Endothelial cell of umbilical vein (primary cell): ENCODE data around the gene STARD9.

Experiments used
- EZH2 ChIP-seq: IDR thresholded peaks from 2 replicates; pipeline ENCODE4 v1.6.1; 2012; ENCODE audit warnings: borderline replicate concordance, low read depth, mild to moderate bottlenecking, moderate library complexity, low read length, inconsistent platforms; ENCODE audit not compliant: severe bottlenecking
- POLR2A ChIP-seq: IDR thresholded peaks from 2 replicates; pipeline ENCODE4 v1.6.1; 2012; ENCODE audit warnings: low read depth, mild to moderate bottlenecking, control low read depth, low read length
- POLR2AphosphoS5 ChIP-seq: IDR thresholded peaks from 2 replicates; pipeline ENCODE4 v1.6.1; 2012; ENCODE audit warnings: low read depth, mild to moderate bottlenecking, control low read depth, low read length, moderate library complexity; ENCODE audit not compliant: insufficient read depth
- TF ChIP-seq, protein P1 (sequence below), 2 donors: IDR thresholded peaks; 1 replicate in 1 of 2; 2 replicates in 1 of 2; pipeline ENCODE4 v1.5.1; 2011; ENCODE audit warnings: low read length in 2 of 2, mild to moderate bottlenecking in 2 of 2, moderate library complexity in 2 of 2, control low read depth in 1 of 2, inconsistent platforms in 1 of 2, low read depth in 1 of 2; ENCODE audit not compliant: insufficient read depth in 1 of 2; ENCODE audit errors: extremely low read depth in 1 of 2
- TF ChIP-seq, protein P2 (sequence below): IDR thresholded peaks from 2 replicates; pipeline ENCODE4 v1.6.1; 2011; ENCODE audit not compliant: insufficient read depth, insufficient read length

DNA sequence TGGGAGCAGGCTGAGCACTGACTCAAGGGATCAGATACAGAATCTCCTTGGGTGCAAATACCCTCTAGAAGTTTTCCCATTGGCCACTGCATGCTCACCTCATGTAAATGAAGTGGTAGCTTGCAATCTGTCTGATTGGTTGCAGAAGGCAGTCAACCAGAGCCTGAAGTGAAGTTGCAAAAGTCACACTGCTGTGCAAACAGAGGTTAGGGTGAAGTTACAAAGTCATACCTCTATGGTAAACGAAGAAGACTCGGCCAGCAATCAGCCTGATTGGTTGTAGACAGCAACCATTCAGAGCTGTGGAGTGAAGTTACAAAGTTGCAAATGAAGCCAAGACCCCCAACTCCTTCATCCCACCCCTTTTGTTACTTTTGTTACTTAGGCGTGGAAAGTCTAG lies 27.1 kb downstream of the STARD9 start:
- TF ChIP-seq EZH2 (no peak), POLR2A (no peak), POLR2AphosphoS5 (no peak)
- TF ChIP-seq, protein P1, sequence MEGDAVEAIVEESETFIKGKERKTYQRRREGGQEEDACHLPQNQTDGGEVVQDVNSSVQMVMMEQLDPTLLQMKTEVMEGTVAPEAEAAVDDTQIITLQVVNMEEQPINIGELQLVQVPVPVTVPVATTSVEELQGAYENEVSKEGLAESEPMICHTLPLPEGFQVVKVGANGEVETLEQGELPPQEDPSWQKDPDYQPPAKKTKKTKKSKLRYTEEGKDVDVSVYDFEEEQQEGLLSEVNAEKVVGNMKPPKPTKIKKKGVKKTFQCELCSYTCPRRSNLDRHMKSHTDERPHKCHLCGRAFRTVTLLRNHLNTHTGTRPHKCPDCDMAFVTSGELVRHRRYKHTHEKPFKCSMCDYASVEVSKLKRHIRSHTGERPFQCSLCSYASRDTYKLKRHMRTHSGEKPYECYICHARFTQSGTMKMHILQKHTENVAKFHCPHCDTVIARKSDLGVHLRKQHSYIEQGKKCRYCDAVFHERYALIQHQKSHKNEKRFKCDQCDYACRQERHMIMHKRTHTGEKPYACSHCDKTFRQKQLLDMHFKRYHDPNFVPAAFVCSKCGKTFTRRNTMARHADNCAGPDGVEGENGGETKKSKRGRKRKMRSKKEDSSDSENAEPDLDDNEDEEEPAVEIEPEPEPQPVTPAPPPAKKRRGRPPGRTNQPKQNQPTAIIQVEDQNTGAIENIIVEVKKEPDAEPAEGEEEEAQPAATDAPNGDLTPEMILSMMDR (IDR thresholded peaks at IDR 0.05; ENCODE audit: extremely low read depth in 1 of 2, insufficient read depth in 1 of 2, low read depth in 1 of 2, low read length in 2 of 2), result no peak
- TF ChIP-seq, protein P2, sequence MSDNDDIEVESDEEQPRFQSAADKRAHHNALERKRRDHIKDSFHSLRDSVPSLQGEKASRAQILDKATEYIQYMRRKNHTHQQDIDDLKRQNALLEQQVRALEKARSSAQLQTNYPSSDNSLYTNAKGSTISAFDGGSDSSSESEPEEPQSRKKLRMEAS, result no peak
